IMR-90 (cell line): ENCODE measurements around the gene LLGL2. TPM values are rescaled to one million over a fixed set of nuclear protein-coding genes. Genes with fewer than 3 reads are reported as not detected.

Experiments used
- ATAC-seq: fragments of 200-7000 bp; cut with Tn5 transposase; 2 replicates; pipeline ENCODE4 v1.9.1; 2020; ENCODE audit warnings: low read depth, mild to moderate bottlenecking, moderate library complexity
- BruUV-seq: library from RNA; stranded (reverse); fragments of 400-500 nt; replicated peaks from 2 replicates; lab custom pipeline; 2021; lab: Mats Ljungman, UMichigan
- CTCF ChIA-PET: fragments of 300-600 bp; formaldehyde crosslinking; extraction: SDS; loops from one replicate; lab custom pipeline; 2021; ENCODE audit warnings: antibody characterized with exemption; lab: Yijun Ruan, JAX
- POLR2A ChIA-PET: fragments of 300-600 bp; sonication (Branson Sonifier 250); formaldehyde crosslinking; loops from one replicate; lab custom pipeline; 2022; ENCODE audit warnings: antibody characterized with exemption; ENCODE audit not compliant: unreplicated experiment; lab: Charles Lee
- DNase-seq: peaks from one replicate; pipeline ENCODE4 v3.0.0; 2013
- H2AFZ ChIP-seq: replicated peaks from 2 replicates; pipeline ENCODE3; 2013; ENCODE audit warnings: low read length, mild to moderate bottlenecking; ENCODE audit not compliant: poor library complexity
- H2AK5ac ChIP-seq: 2 replicates; pipeline ENCODE4 v1.6.1; 2013; ENCODE audit warnings: low read depth, low read length, inconsistent platforms
- H2AK9ac ChIP-seq: replicated peaks from 2 replicates; pipeline ENCODE3; 2013; ENCODE audit warnings: mild to moderate bottlenecking, low read depth, low read length, moderate library complexity; ENCODE audit not compliant: poor library complexity
- H2BK120ac ChIP-seq: 2 replicates; pipeline ENCODE4 v1.6.1; 2013; ENCODE audit warnings: low read depth, low read length, inconsistent platforms
- H2BK15ac ChIP-seq: 3 replicates; pipeline ENCODE4 v1.6.1; 2013; ENCODE audit warnings: low read depth, low read length, inconsistent platforms
- H2BK20ac ChIP-seq: 2 replicates; pipeline ENCODE4 v1.6.1; 2013; ENCODE audit warnings: low read depth, mild to moderate bottlenecking, inconsistent platforms, low read length, moderate library complexity
- H2BK5ac ChIP-seq: 2 replicates; pipeline ENCODE4 v1.6.1; 2013; ENCODE audit warnings: mild to moderate bottlenecking, low read depth, low read length, inconsistent platforms; ENCODE audit not compliant: poor library complexity, severe bottlenecking
- H3K14ac ChIP-seq: replicated peaks from 2 replicates; pipeline ENCODE4 v1.6.1; 2013; ENCODE audit warnings: low read depth, low read length, inconsistent platforms
- H3K18ac ChIP-seq: 2 replicates; pipeline ENCODE4 v1.6.1; 2013; ENCODE audit warnings: low read depth, low read length, control low read depth
- H3K23ac ChIP-seq: 2 replicates; pipeline ENCODE4 v1.6.1; 2013; ENCODE audit warnings: low read depth, low read length, inconsistent platforms
- H3K27ac ChIP-seq: 2 replicates; pipeline ENCODE4 v1.5.1; 2013; ENCODE audit warnings: mild to moderate bottlenecking, control low read depth, low read length; ENCODE audit not compliant: insufficient read depth
- H3K27me3 ChIP-seq: 2 replicates; pipeline ENCODE4 v1.6.1; 2013; ENCODE audit warnings: low read length; ENCODE audit not compliant: control insufficient read depth, insufficient read depth
- H3K36me3 ChIP-seq: 2 replicates; pipeline ENCODE4 v1.6.1; 2013; ENCODE audit warnings: low read length, mixed read lengths; ENCODE audit not compliant: control insufficient read depth, insufficient read depth
- H3K4ac ChIP-seq: 2 replicates; pipeline ENCODE4 v1.6.1; 2013; ENCODE audit warnings: low read depth, low read length, inconsistent platforms
- H3K4me1 ChIP-seq: 2 replicates; pipeline ENCODE4 v1.6.1; 2013; ENCODE audit warnings: low read length, mixed read lengths; ENCODE audit not compliant: control insufficient read depth, insufficient read depth
- H3K4me2 ChIP-seq: 2 replicates; pipeline ENCODE4 v1.6.1; 2013; ENCODE audit warnings: low read depth, mild to moderate bottlenecking, control low read depth, low read length, moderate library complexity
- H3K4me3 ChIP-seq: 2 replicates; pipeline ENCODE4 v1.5.1; 2013; ENCODE audit warnings: low read depth, mild to moderate bottlenecking, control low read depth, low read length, moderate library complexity; ENCODE audit not compliant: insufficient read depth
- H3K56ac ChIP-seq: 2 replicates; pipeline ENCODE4 v1.6.1; 2013; ENCODE audit warnings: low read length, inconsistent platforms; ENCODE audit not compliant: insufficient read depth; ENCODE audit errors: extremely low read depth
- H3K79me1 ChIP-seq, 2 experiments: 2 replicates each; pipeline ENCODE4 v1.6.1; 2013; ENCODE audit warnings: low read length in 2 of 2, inconsistent platforms in 1 of 2, low read depth in 1 of 2
- H3K9ac ChIP-seq: 2 replicates; pipeline ENCODE4 v1.6.1; 2013; ENCODE audit warnings: low read depth, low read length, control low read depth
- H3K9me1 ChIP-seq: 2 replicates; pipeline ENCODE4 v1.6.1; 2013; ENCODE audit warnings: low read length, inconsistent platforms; ENCODE audit not compliant: insufficient read depth
- H3K9me3 ChIP-seq: 2 replicates; pipeline ENCODE4 v1.6.1; 2013; ENCODE audit warnings: low read length; ENCODE audit not compliant: control insufficient read depth, insufficient read depth
- H4K20me1 ChIP-seq: 2 replicates; pipeline ENCODE4 v1.6.1; 2013; ENCODE audit warnings: low read length, inconsistent platforms; ENCODE audit not compliant: insufficient read depth
- H4K5ac ChIP-seq: 2 replicates; pipeline ENCODE4 v1.6.1; 2013; ENCODE audit warnings: mild to moderate bottlenecking, low read depth, low read length, control low read depth
- H4K8ac ChIP-seq, 2 experiments: 2 replicates each; pipeline ENCODE4 v1.6.1; 2013; ENCODE audit warnings: low read depth in 2 of 2, low read length in 2 of 2, control low read depth in 1 of 2, inconsistent platforms in 1 of 2
- H4K91ac ChIP-seq: 2 replicates; pipeline ENCODE4 v1.6.1; 2013; ENCODE audit warnings: low read depth, low read length, inconsistent platforms; ENCODE audit not compliant: insufficient read depth
- CEBPB ChIP-seq: IDR thresholded peaks from 2 replicates; pipeline ENCODE4 v1.6.1; 2012; ENCODE audit warnings: low read depth, low read length, improper control_type of control experiment
- CHD1 ChIP-seq: IDR thresholded peaks from 2 replicates; pipeline ENCODE4 v1.6.1; 2012; ENCODE audit warnings: low read depth, low read length, improper control_type of control experiment
- ELK1 ChIP-seq: fragments of 150-350 bp; IDR thresholded peaks from 2 replicates; pipeline ENCODE4 v1.6.1; 2016; ENCODE audit warnings: low read depth, mild to moderate bottlenecking, low read length, moderate library complexity, borderline replicate concordance
- MAFK ChIP-seq: IDR thresholded peaks from 2 replicates; pipeline ENCODE4 v1.6.1; 2012; ENCODE audit warnings: low read depth, low read length, improper control_type of control experiment
- MXI1 ChIP-seq: IDR thresholded peaks from 2 replicates; pipeline ENCODE4 v1.6.1; 2012; ENCODE audit warnings: low read depth, mild to moderate bottlenecking, low read length, moderate library complexity, borderline replicate concordance
- POLR2A ChIP-seq: IDR thresholded peaks from 2 replicates; pipeline ENCODE4 v1.6.1; 2012; ENCODE audit warnings: mild to moderate bottlenecking, low read depth, low read length
- SMC3 ChIP-seq: fragments of 150-350 bp; IDR thresholded peaks from 2 replicates; pipeline ENCODE4 v1.6.1; 2016; ENCODE audit warnings: low read depth, mild to moderate bottlenecking, antibody characterized with exemption, low read length, moderate library complexity
- WGBS, 2 experiments: methylation state at CpG; one replicate each; pipeline versions ENCODE4 v1.1.5 to v1.1.7; 2013; ENCODE audit warnings: missing lambda C conversion rate in 2 of 2; ENCODE audit not compliant: insufficient read length in 1 of 2; ENCODE audit errors: extremely low coverage in 2 of 2; 5-methylcytosine and 5-hydroxymethylcytosine counted together
- dilution Hi-C: fragments of 300-500 bp; cut with HindIII; formaldehyde crosslinking; loops from one replicate; pipeline ENCODE4 v1.14.3; 2018; ENCODE audit warnings: low sequenced_read_pairs; ENCODE audit not compliant: unreplicated experiment
- in situ Hi-C: fragments of 300-500 bp; cut with MboI; formaldehyde crosslinking; loops from 3 replicates; pipeline ENCODE4 v1.14.3; 2019; ENCODE audit warnings: low sequenced_read_pairs, inconsistent platforms, mixed read lengths
- intact Hi-C: fragments of 100-400 bp; cut with micrococcal nuclease; formaldehyde crosslinking; loops from 2 replicates; pipeline ENCODE4 v1.10.0; 2022
- polyA plus RNA-seq, 3 experiments: library from polyadenylated mRNA; depleted of rRNA; stranded (reverse); fragments of >200 nt; gene quantifications; 2 replicates each; pipeline ENCODE4 v1.2.3, GENCODE V29; 2012; ENCODE audit warnings: low replicate concordance in 1 of 3
- total RNA-seq: library from RNA; depleted of rRNA; stranded (reverse); fragments of >200 nt; gene quantifications from 2 replicates; pipeline ENCODE4 v1.2.3, GENCODE V29; 2012
- TF ChIP-seq, protein P1 (sequence below): fragments of 150-350 bp; IDR thresholded peaks from 2 replicates; pipeline ENCODE4 v1.6.1; 2017; ENCODE audit warnings: mild to moderate bottlenecking, antibody characterized with exemption, low read length, low read depth

Gene LLGL2
- total and polyA plus RNA-seq, 2 of the 4 experiments (the other 2 are of a cell fraction) = 0.54 to 0.72 TPM

DNA sequence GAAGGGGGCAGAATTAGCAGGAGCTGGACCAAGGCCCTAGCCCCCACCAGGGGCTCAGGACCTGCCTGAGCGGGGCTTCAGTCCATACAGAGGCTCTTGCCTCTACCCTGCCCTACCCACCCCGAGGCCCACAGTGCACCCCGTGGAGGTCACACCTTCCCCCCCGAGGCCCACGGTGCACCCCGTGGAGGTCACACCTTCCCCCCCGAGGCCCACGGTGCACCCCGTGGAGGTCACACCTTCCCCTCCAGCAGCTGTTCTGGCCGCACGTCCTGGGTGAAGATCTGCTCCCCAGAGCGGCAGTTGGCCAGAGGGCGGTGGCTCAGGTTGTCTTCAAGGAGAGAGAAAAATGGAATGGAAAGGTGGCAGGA, 21.5 kb upstream of the LLGL2 start:
- POLR2A ChIA-PET = no interaction called here

More for the DNA sequence above, 21.5 kb upstream of the LLGL2 start:
- H2AK5ac ChIP-seq = no peak overlapping the region
- no peak overlapping the region for H4K91ac ChIP-seq
- intact Hi-C loops (no loop called here), dilution Hi-C loops (no loop called here), in situ Hi-C loops (no loop called here)
- H2BK5ac ChIP-seq = no peak overlapping the region
- peaks cover 5% of the 10 kb centered on the region for H3K4me1 ChIP-seq
- no peak overlapping the region for H3K4me3 ChIP-seq
- no peak overlapping the region for H2BK15ac ChIP-seq
- H3K4ac ChIP-seq = no peak overlapping the region
- no peak overlapping the region for H2BK20ac ChIP-seq
- no peak overlapping the region for H3K27ac ChIP-seq
- H3K9me1 ChIP-seq = no peaks in the 10 kb centered on the region
- TF ChIP-seq CEBPB (no peak), MAFK (no peak), ELK1 (no peak), MXI1 (no peak), POLR2A (no peak), CHD1 (no peak), SMC3 (no peak)
- TF ChIP-seq, protein P1, sequence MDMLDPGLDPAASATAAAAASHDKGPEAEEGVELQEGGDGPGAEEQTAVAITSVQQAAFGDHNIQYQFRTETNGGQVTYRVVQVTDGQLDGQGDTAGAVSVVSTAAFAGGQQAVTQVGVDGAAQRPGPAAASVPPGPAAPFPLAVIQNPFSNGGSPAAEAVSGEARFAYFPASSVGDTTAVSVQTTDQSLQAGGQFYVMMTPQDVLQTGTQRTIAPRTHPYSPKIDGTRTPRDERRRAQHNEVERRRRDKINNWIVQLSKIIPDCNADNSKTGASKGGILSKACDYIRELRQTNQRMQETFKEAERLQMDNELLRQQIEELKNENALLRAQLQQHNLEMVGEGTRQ = no peak
- H4K5ac ChIP-seq = no peak overlapping the region
- ATAC-seq (no peak), DNase-seq (no peak)
- no peak overlapping the region for H4K8ac ChIP-seq
- no peaks in the 10 kb centered on the region for H3K9me3 ChIP-seq
- H2AK9ac ChIP-seq = no peak overlapping the region
- no peak overlapping the region for H3K23ac ChIP-seq
- H3K36me3 ChIP-seq = peaks cover 36% of the 10 kb centered on the region
- 80% methylated on average over 1 of the region's 13 CpGs; no CpG with 5 or more reads in 1 of the 2 experiments for WGBS, 2 experiments
- H3K18ac ChIP-seq = no peak overlapping the region
- peaks cover 7% of the 10 kb centered on the region for H4K20me1 ChIP-seq
- no peak overlapping the region for H3K4me2 ChIP-seq
- no peak overlapping the region for H3K56ac ChIP-seq
- H3K9ac ChIP-seq = no peak overlapping the region
- H3K14ac ChIP-seq = no peak overlapping the region
- CTCF ChIA-PET = no interaction called here
- BruUV-seq = no TSS peak
- no peak overlapping the region for H2AFZ ChIP-seq
- H3K27me3 ChIP-seq = no peaks in the 10 kb centered on the region
- no peak overlapping the region for H2BK120ac ChIP-seq
- peaks cover 2 to 9% of the 10 kb centered on the region in 2 experiments; a peak in 3 of 4 replicates for H3K79me1 ChIP-seq
